GM12878 (cell line): Measurements from ENCODE around the gene DNAJC18. TPM values are rescaled to one million over a fixed set of nuclear protein-coding genes. Genes with fewer than 3 reads are reported as not detected.

Experiments used
- BCL11A ChIP-seq: IDR thresholded peaks from 2 replicates; pipeline ENCODE4 v1.6.1; 2011; ENCODE audit warnings: low read depth, low read length
- BMI1 ChIP-seq: fragments of 450-650 bp; IDR thresholded peaks from 2 replicates; pipeline ENCODE4 v1.6.1; 2016; ENCODE audit warnings: mild to moderate bottlenecking, moderate library complexity, borderline replicate concordance
- CREM ChIP-seq: IDR thresholded peaks from 2 replicates; pipeline ENCODE4 v1.6.1; 2014; ENCODE audit warnings: antibody characterized with exemption, low read depth
- HDAC2 ChIP-seq: fragments of 200-600 bp; sonication (generic); IDR thresholded peaks from 2 replicates; pipeline ENCODE4 v1.6.1; 2017
- JUNB ChIP-seq: IDR thresholded peaks from 2 replicates; pipeline ENCODE4 v1.6.1; 2016; ENCODE audit warnings: antibody characterized with exemption, mild to moderate bottlenecking
- MEF2B ChIP-seq: fragments of 450-650 bp; IDR thresholded peaks from 2 replicates; pipeline ENCODE4 v1.6.1; 2018; ENCODE audit warnings: mild to moderate bottlenecking, moderate library complexity; ENCODE audit not compliant: partially characterized antibody, poor library complexity, severe bottlenecking
- MTA3 ChIP-seq: IDR thresholded peaks from 2 replicates; pipeline ENCODE4 v1.6.1; 2012; ENCODE audit warnings: low read length, inconsistent platforms, borderline replicate concordance
- NBN ChIP-seq: fragments of 450-650 bp; IDR thresholded peaks from 2 replicates; pipeline ENCODE4 v1.6.1; 2016
- NFIC ChIP-seq: IDR thresholded peaks from 2 replicates; pipeline ENCODE4 v1.6.1; 2012; ENCODE audit warnings: low read depth, mild to moderate bottlenecking, inconsistent platforms, low read length, moderate library complexity
- PAX8 ChIP-seq: fragments of 450-650 bp; IDR thresholded peaks from 2 replicates; pipeline ENCODE4 v1.6.1; 2017; ENCODE audit warnings: mild to moderate bottlenecking, moderate library complexity
- POLR2AphosphoS5 ChIP-seq: IDR thresholded peaks from 2 replicates; pipeline ENCODE4 v1.6.1; 2011; ENCODE audit warnings: mild to moderate bottlenecking, low read length, inconsistent platforms
- SMARCA5 ChIP-seq: fragments of 450-650 bp; IDR thresholded peaks from 2 replicates; pipeline ENCODE4 v1.6.1; 2017; ENCODE audit warnings: mild to moderate bottlenecking
- SREBF1 ChIP-seq: IDR thresholded peaks from 2 replicates; pipeline ENCODE4 v1.6.1; 2012; ENCODE audit warnings: mild to moderate bottlenecking, low read length
- SREBF2 ChIP-seq: IDR thresholded peaks from 2 replicates; pipeline ENCODE4 v1.6.1; 2012; ENCODE audit warnings: mild to moderate bottlenecking, low read length
- STAT3 ChIP-seq: IDR thresholded peaks from 2 replicates; pipeline ENCODE4 v1.6.1; 2011; ENCODE audit warnings: low read depth, low read length, improper control_type of control experiment
- TCF12 ChIP-seq: IDR thresholded peaks from 2 replicates; pipeline ENCODE4 v1.6.1; 2011; ENCODE audit warnings: low read depth, mild to moderate bottlenecking, low read length
- TCF3 ChIP-seq: IDR thresholded peaks from 2 replicates; pipeline ENCODE4 v1.6.1; 2012; ENCODE audit warnings: low read depth, mild to moderate bottlenecking, low read length, borderline replicate concordance; ENCODE audit not compliant: insufficient read depth
- ZBED1 ChIP-seq: IDR thresholded peaks from 2 replicates; pipeline ENCODE4 v1.6.1; 2016; ENCODE audit warnings: borderline replicate concordance
- polyA plus RNA-seq, 11 experiments: library from polyadenylated mRNA; depleted of rRNA in 4 of 11; unstranded in 6 of 11; stranded (reverse) in 5 of 11; fragments of >200 nt; fragmentation: Nextera tagmentation in 4 of 11; fragmentation: Illumina TruSeq in 1 of 11; extraction: Ambion mirVana in 4 of 11; extraction: Trizol in 1 of 11; gene quantifications; 1 replicate in 1 of 11; 2 replicates in 10 of 11; pipeline versions ENCODE4 v1.2.1 to v1.2.3, GENCODE V29; 2011 to 2016; ENCODE audit warnings: inconsistent platforms in 2 of 11, missing spikeins in 2 of 11, low read depth in 1 of 11
- total RNA-seq, 4 experiments: library from RNA; depleted of rRNA in 3 of 4; stranded (reverse); fragments of >200 nt in 3 of 4; fragmentation: Illumina TruSeq in 1 of 4; extraction: Trizol in 1 of 4; gene quantifications; 2 replicates each; pipeline versions ENCODE4 v1.2.1 to v1.2.3, GENCODE V29; 2013 to 2021
- TF ChIP-seq, protein P1 (sequence below): fragments of 450-650 bp; IDR thresholded peaks from 2 replicates; pipeline ENCODE4 v1.6.1; 2018; ENCODE audit warnings: borderline replicate concordance, mild to moderate bottlenecking; ENCODE audit not compliant: partially characterized antibody
- TF ChIP-seq, protein P2 (sequence below): IDR thresholded peaks from 2 replicates; pipeline ENCODE4 v1.6.1; 2011; ENCODE audit warnings: borderline replicate concordance, low read depth, mild to moderate bottlenecking, moderate library complexity, mixed read lengths, low read length; ENCODE audit not compliant: insufficient read depth; ENCODE audit errors: extremely low read length
- TF ChIP-seq, protein P3 (sequence below): IDR thresholded peaks from 2 replicates; pipeline ENCODE4 v1.6.1; 2011; ENCODE audit warnings: mild to moderate bottlenecking, low read depth, low read length, moderate library complexity; ENCODE audit not compliant: insufficient replicate concordance
- TF ChIP-seq, protein P4 (sequence below), 3 experiments: IDR thresholded peaks in 2 of 3; conservative IDR thresholded peaks in 1 of 3; 2 replicates each; pipeline ENCODE4 v1.5.1; 2011; ENCODE audit warnings: low read depth in 3 of 3, low read length in 3 of 3, mild to moderate bottlenecking in 3 of 3, control low read depth in 2 of 3, moderate library complexity in 2 of 3, inconsistent platforms in 1 of 3, mixed read lengths in 1 of 3; ENCODE audit not compliant: control insufficient read depth in 2 of 3, insufficient read depth in 1 of 3; ENCODE audit errors: extremely low read depth in 1 of 3
- TF ChIP-seq, protein P5 (sequence below): fragments of 450-650 bp; IDR thresholded peaks from 2 replicates; pipeline ENCODE4 v1.6.1; 2017; ENCODE audit warnings: antibody characterized with exemption, mild to moderate bottlenecking, moderate library complexity

DNAJC18 gene
- total and polyA plus RNA-seq, 10 of the 15 experiments (the other 5 are each of a cell fraction or from before 2014, with no cell fraction given): 6.4 to 26.7 (median 17.7) TPM

DNA sequence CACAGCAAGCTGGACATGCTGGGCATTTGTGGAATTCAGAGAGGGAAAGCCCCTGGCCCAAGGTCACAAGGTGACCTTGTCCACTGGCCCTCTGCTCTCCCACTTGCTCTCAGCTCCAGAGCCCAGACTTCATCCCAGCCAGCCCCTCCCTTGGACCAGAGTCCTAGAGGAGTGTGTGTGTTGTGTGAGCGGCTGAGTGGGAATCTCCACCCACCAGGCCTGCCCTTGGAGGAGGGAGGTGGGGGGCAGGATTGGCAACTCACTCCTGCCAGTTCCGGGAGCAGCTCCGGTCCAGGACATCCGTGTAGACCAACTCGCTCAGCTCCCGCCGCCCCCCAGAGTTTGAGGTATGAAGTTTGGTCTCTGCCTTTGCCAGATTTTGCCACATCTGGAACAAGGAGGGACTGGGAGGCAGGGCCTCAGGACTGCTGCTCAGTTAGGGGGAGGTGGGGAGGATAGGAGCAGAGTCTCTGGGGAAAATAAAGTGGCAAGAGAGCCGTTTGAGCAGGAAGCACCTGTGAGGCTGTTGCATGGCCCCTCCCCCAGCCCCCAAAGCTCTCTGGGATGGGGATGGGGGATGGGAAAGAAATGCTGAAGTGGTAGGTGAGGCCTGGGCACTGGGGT is 51.0 kb downstream of the DNAJC18 start (continued):
- TF ChIP-seq MEF2B (peak; percentile 93), JUNB (no peak), NFIC (no peak), PAX8 (no peak), MTA3 (no peak), BMI1 (no peak), CREM (no peak; the same call in 1 of the 2 replicates), STAT3 (no peak), NBN (no peak), POLR2AphosphoS5 (peak; percentile 70; the same call in 1 of the 2 replicates), SMARCA5 (no peak), SREBF2 (no peak), BCL11A (no peak), TCF3 (peak; percentile 98; the same call in 1 of the 2 replicates), ZBED1 (peak; percentile 46; the same call in 1 of the 2 replicates), HDAC2 (no peak), TCF12 (peak; percentile 98), SREBF1 (no peak)
- TF ChIP-seq, protein P1, sequence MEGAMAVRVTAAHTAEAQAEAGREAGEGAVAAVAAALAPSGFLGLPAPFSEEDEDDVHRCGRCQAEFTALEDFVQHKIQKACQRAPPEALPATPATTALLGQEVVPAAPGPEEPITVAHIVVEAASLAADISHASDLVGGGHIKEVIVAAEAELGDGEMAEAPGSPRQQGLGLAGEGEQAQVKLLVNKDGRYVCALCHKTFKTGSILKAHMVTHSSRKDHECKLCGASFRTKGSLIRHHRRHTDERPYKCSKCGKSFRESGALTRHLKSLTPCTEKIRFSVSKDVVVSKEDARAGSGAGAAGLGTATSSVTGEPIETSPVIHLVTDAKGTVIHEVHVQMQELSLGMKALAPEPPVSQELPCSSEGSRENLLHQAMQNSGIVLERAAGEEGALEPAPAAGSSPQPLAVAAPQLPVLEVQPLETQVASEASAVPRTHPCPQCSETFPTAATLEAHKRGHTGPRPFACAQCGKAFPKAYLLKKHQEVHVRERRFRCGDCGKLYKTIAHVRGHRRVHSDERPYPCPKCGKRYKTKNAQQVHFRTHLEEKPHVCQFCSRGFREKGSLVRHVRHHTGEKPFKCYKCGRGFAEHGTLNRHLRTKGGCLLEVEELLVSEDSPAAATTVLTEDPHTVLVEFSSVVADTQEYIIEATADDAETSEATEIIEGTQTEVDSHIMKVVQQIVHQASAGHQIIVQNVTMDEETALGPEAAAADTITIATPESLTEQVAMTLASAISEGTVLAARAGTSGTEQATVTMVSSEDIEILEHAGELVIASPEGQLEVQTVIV: no peak
- TF ChIP-seq, protein P2, sequence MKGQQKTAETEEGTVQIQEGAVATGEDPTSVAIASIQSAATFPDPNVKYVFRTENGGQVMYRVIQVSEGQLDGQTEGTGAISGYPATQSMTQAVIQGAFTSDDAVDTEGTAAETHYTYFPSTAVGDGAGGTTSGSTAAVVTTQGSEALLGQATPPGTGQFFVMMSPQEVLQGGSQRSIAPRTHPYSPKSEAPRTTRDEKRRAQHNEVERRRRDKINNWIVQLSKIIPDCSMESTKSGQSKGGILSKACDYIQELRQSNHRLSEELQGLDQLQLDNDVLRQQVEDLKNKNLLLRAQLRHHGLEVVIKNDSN: no peak
- TF ChIP-seq, protein P3, sequence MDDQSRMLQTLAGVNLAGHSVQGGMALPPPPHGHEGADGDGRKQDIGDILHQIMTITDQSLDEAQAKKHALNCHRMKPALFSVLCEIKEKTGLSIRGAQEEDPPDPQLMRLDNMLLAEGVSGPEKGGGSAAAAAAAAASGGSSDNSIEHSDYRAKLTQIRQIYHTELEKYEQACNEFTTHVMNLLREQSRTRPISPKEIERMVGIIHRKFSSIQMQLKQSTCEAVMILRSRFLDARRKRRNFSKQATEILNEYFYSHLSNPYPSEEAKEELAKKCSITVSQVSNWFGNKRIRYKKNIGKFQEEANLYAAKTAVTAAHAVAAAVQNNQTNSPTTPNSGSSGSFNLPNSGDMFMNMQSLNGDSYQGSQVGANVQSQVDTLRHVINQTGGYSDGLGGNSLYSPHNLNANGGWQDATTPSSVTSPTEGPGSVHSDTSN: no peak
- TF ChIP-seq, protein P4, sequence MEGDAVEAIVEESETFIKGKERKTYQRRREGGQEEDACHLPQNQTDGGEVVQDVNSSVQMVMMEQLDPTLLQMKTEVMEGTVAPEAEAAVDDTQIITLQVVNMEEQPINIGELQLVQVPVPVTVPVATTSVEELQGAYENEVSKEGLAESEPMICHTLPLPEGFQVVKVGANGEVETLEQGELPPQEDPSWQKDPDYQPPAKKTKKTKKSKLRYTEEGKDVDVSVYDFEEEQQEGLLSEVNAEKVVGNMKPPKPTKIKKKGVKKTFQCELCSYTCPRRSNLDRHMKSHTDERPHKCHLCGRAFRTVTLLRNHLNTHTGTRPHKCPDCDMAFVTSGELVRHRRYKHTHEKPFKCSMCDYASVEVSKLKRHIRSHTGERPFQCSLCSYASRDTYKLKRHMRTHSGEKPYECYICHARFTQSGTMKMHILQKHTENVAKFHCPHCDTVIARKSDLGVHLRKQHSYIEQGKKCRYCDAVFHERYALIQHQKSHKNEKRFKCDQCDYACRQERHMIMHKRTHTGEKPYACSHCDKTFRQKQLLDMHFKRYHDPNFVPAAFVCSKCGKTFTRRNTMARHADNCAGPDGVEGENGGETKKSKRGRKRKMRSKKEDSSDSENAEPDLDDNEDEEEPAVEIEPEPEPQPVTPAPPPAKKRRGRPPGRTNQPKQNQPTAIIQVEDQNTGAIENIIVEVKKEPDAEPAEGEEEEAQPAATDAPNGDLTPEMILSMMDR (IDR thresholded peaks at IDR 0.05 in 2 of 3, conservative IDR thresholded peaks at IDR 0.05 in 1 of 3; ENCODE audit: control insufficient read depth in 2 of 3, extremely low read depth in 1 of 3, insufficient read depth in 1 of 3, low read depth in 3 of 3, low read length in 3 of 3): no peak
- TF ChIP-seq, protein P5, sequence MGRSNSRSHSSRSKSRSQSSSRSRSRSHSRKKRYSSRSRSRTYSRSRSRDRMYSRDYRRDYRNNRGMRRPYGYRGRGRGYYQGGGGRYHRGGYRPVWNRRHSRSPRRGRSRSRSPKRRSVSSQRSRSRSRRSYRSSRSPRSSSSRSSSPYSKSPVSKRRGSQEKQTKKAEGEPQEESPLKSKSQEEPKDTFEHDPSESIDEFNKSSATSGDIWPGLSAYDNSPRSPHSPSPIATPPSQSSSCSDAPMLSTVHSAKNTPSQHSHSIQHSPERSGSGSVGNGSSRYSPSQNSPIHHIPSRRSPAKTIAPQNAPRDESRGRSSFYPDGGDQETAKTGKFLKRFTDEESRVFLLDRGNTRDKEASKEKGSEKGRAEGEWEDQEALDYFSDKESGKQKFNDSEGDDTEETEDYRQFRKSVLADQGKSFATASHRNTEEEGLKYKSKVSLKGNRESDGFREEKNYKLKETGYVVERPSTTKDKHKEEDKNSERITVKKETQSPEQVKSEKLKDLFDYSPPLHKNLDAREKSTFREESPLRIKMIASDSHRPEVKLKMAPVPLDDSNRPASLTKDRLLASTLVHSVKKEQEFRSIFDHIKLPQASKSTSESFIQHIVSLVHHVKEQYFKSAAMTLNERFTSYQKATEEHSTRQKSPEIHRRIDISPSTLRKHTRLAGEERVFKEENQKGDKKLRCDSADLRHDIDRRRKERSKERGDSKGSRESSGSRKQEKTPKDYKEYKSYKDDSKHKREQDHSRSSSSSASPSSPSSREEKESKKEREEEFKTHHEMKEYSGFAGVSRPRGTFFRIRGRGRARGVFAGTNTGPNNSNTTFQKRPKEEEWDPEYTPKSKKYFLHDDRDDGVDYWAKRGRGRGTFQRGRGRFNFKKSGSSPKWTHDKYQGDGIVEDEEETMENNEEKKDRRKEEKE: no peak
